Caco-2 (cell line): Measurements from ENCODE around the gene CCDC85C. TPM values are rescaled to one million over a fixed set of nuclear protein-coding genes. Genes with fewer than 3 reads are reported as not detected.
A peak's percentile ranks its signal among the peaks of the same experiment; 100 is the strongest.

ENCODE experiments used
- BruUV-seq: library from RNA; stranded (reverse); fragments of 400-500 nt; replicated peaks from 2 replicates; lab custom pipeline; 2021; lab: Mats Ljungman, UMichigan
- CTCF ChIA-PET: fragments of 300-600 bp; sonication (Branson Sonifier 250); formaldehyde crosslinking; loops from one replicate; lab custom pipeline; 2022; ENCODE audit warnings: antibody characterized with exemption; lab: Charles Lee
- POLR2A ChIA-PET: fragments of 300-600 bp; sonication (Branson Sonifier 250); formaldehyde crosslinking; loops from one replicate; lab custom pipeline; 2022; ENCODE audit warnings: antibody characterized with exemption; lab: Charles Lee
- DNase-seq, 2 experiments: peaks; one replicate each; pipeline versions ENCODE4 v3.0.0 to v3.0.0-alpha.2; 2020 to 2022
- H3K27me3 ChIP-seq: replicated peaks from 2 replicates; pipeline ENCODE4 v1.6.0; 2011; ENCODE audit warnings: low read length; ENCODE audit not compliant: control insufficient read depth, insufficient read depth
- H3K36me3 ChIP-seq: 2 replicates; pipeline ENCODE4 v1.5.1; 2011; ENCODE audit warnings: low read length; ENCODE audit not compliant: control insufficient read depth, insufficient read depth
- H3K4me1 ChIP-seq: fragments of 250-450 bp; sonication (Bioruptor Pico); 2 replicates; pipeline ENCODE4 v1.5.1; 2020; ENCODE audit warnings: mild to moderate bottlenecking
- H3K4me3 ChIP-seq: 2 replicates; pipeline ENCODE4 v1.5.1; 2011; ENCODE audit warnings: low read depth, mild to moderate bottlenecking, control low read depth, low read length
- H3K9me3 ChIP-seq: fragments of 250-450 bp; sonication (Bioruptor Pico); 2 replicates; pipeline ENCODE4 v1.5.1; 2020; ENCODE audit warnings: mild to moderate bottlenecking, moderate library complexity
- H3K27ac Mint-ChIP-seq: one replicate; pipeline ENCODE4 v1.8.0; 2022; ENCODE audit warnings: mixed read lengths; ENCODE audit not compliant: unreplicated experiment
- H3K27me3 Mint-ChIP-seq: one replicate; pipeline ENCODE4 v1.8.0; 2022; ENCODE audit warnings: mixed read lengths; ENCODE audit not compliant: insufficient read depth, unreplicated experiment
- H3K36me3 Mint-ChIP-seq: one replicate; pipeline ENCODE4 v1.8.0; 2022; ENCODE audit warnings: mild to moderate bottlenecking, mixed read lengths; ENCODE audit not compliant: insufficient read depth, unreplicated experiment
- H3K4me1 Mint-ChIP-seq: one replicate; pipeline ENCODE4 v1.8.0; 2022; ENCODE audit warnings: low read depth, mixed read lengths; ENCODE audit not compliant: unreplicated experiment
- H3K4me3 Mint-ChIP-seq: one replicate; pipeline ENCODE4 v1.8.0; 2022; ENCODE audit warnings: mild to moderate bottlenecking, moderate library complexity, mixed read lengths; ENCODE audit not compliant: unreplicated experiment
- H3K9me3 Mint-ChIP-seq: one replicate; pipeline ENCODE4 v1.8.0; 2022; ENCODE audit warnings: mixed read lengths; ENCODE audit not compliant: unreplicated experiment
- CTCF ChIP-seq, 2 experiments: fragments of 200-600 bp in 1 of 2; IDR thresholded peaks; 1 replicate in 1 of 2; 2 replicates in 1 of 2; pipeline versions ENCODE4 v1.5.1 to v1.8.0; 2011 to 2022; ENCODE audit warnings: antibody characterized with exemption in 1 of 2, control low read depth in 1 of 2, inconsistent platforms in 1 of 2, low read depth in 1 of 2, low read length in 1 of 2, mild to moderate bottlenecking in 1 of 2, moderate library complexity in 1 of 2; ENCODE audit not compliant: insufficient read depth in 1 of 2, severe bottlenecking in 1 of 2, unreplicated experiment in 1 of 2
- intact Hi-C: fragments of 100-400 bp; cut with micrococcal nuclease; formaldehyde crosslinking; loops from one replicate; pipeline ENCODE4 v1.10.0; 2022; ENCODE audit not compliant: unreplicated experiment
- total RNA-seq: library from RNA; stranded (reverse); gene quantifications from 2 replicates; pipeline ENCODE4 v1.2.3, GENCODE V29; 2022

The CCDC85C gene
- total RNA-seq, 1 experiment from 2014 or later = 76.2 TPM

DNA sequence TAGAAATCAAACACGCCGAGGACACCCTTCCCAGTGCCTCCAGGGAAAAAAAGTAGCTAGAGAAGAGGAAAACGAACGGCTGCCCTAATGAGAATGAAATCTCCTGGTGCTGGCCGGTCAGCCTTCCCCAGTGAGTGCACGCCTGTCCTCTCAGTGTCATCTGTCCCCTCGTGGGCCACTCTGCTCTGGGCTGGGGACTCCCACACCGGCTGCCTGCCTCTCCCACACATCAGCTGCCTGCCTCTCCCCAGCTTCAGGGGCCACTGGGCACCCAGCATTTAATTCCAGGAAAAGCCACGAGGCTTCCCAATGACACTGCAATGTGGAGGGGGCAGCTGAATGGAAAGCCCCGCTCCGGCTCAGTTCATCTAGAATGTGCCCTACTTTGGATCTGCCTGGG lies 59.0 kb downstream of the CCDC85C start:
- TF ChIP-seq CTCF (IDR thresholded peaks at IDR 0.05; ENCODE audit: insufficient read depth in 1 of 2, low read depth in 1 of 2, low read length in 1 of 2, severe bottlenecking in 1 of 2, unreplicated experiment in 1 of 2) = no peak
- Mint-ChIP-seq H3K4me1 (peaks cover 7% of the 10 kb centered on the region), H3K27ac (peak overlapping the region; percentile 66), H3K27me3 (no peaks in the 10 kb centered on the region), H3K4me3 (no peak overlapping the region), H3K9me3 (no peaks in the 10 kb centered on the region), H3K36me3 (peaks cover 5% of the 10 kb centered on the region)
- BruUV-seq = no TSS peak
- no peaks in the 10 kb centered on the region for H3K4me1 ChIP-seq
- ChIA-PET POLR2A (no interaction called here), CTCF (no interaction called here)
- intact Hi-C loops = no loop called here
- H3K36me3 ChIP-seq = no peaks in the 10 kb centered on the region
- no peaks in the 10 kb centered on the region for H3K9me3 ChIP-seq
- DNase-seq = no peak
- H3K4me3 ChIP-seq = no peak overlapping the region
- H3K27me3 ChIP-seq = no peaks in the 10 kb centered on the region

DNA sequence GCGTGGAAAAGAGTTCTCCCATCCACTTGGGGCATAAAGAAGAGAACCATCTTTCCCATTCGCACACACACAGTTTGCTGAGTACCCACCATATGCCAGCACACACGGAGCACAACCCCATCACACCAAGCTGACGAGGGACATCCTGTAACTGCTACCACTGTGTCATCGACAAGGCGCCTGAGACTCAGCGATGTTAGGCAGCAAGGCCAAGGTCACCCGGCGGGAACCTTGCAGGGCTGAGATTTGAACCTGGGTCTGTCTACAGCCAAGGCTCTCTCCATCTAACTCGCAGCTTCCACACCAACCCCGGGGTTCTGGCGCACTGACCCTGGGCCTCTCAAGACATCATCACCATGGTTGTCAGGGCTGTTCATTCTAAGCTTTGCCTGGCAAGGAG lies 60.0 kb downstream of the CCDC85C start:
- Mint-ChIP-seq H3K4me1 (peaks cover 6% of the 10 kb centered on the region), H3K36me3 (peaks cover 5% of the 10 kb centered on the region), H3K27me3 (no peaks in the 10 kb centered on the region), H3K4me3 (no peak overlapping the region), H3K27ac (no peak overlapping the region), H3K9me3 (no peaks in the 10 kb centered on the region)
- Histone ChIP-seq H3K27me3 (no peaks in the 10 kb centered on the region), H3K36me3 (no peaks in the 10 kb centered on the region), H3K4me3 (no peak overlapping the region), H3K4me1 (no peaks in the 10 kb centered on the region), H3K9me3 (no peaks in the 10 kb centered on the region)
- ChIA-PET CTCF (no interaction called here), POLR2A (no interaction called here)
- intact Hi-C loops = no loop called here
- no peak for DNase-seq
- no peak for TF ChIP-seq CTCF (IDR thresholded peaks at IDR 0.05; ENCODE audit: insufficient read depth in 1 of 2, low read depth in 1 of 2, low read length in 1 of 2, severe bottlenecking in 1 of 2, unreplicated experiment in 1 of 2)
- BruUV-seq = no TSS peak

GRCh38 chr14:99543370-99543769 lies 60.6 kb downstream of the CCDC85C start:
- BruUV-seq = no TSS peak
- H3K36me3 ChIP-seq = no peaks in the 10 kb centered on the region
- H3K36me3 Mint-ChIP-seq = peaks cover 5% of the 10 kb centered on the region
- H3K4me3 Mint-ChIP-seq = no peak overlapping the region
- H3K27me3 Mint-ChIP-seq = no peaks in the 10 kb centered on the region
- no peaks in the 10 kb centered on the region for H3K9me3 ChIP-seq
- CTCF ChIA-PET = no interaction called here
- intact Hi-C loops = no loop called here
- H3K4me1 ChIP-seq = peaks cover 5% of the 10 kb centered on the region
- peaks cover 6% of the 10 kb centered on the region for H3K4me1 Mint-ChIP-seq
- no peaks in the 10 kb centered on the region for H3K9me3 Mint-ChIP-seq
- H3K27ac Mint-ChIP-seq = no peak overlapping the region
- no peaks in the 10 kb centered on the region for H3K27me3 ChIP-seq
- no peak for TF ChIP-seq CTCF (IDR thresholded peaks at IDR 0.05; ENCODE audit: insufficient read depth in 1 of 2, low read depth in 1 of 2, low read length in 1 of 2, severe bottlenecking in 1 of 2, unreplicated experiment in 1 of 2)
- no peak overlapping the region for H3K4me3 ChIP-seq
- POLR2A ChIA-PET = no interaction called here
- DNase-seq = no peak
